C4-2B (cell line): ENCODE measurements around the gene TRMT11.
"Not testable (repeated sequence)": the region's sequence is repeated elsewhere in the genome, so short reads cannot be mapped to it uniquely, and the experiment has no call there.

Source experiments
- H3K27ac ChIP-seq: fragments of 450-650 bp; 2 replicates; pipeline ENCODE4 v1.5.1; 2017
- ZFX ChIP-seq: fragments of 450-650 bp; IDR thresholded peaks from 2 replicates; pipeline ENCODE4 v1.6.1; 2017
- TF ChIP-seq, protein P1 (sequence below): fragments of 450-650 bp; conservative IDR thresholded peaks from 2 replicates; pipeline ENCODE4 v1.5.1; 2017; ENCODE audit warnings: mild to moderate bottlenecking

TRMT11 gene

DNA sequence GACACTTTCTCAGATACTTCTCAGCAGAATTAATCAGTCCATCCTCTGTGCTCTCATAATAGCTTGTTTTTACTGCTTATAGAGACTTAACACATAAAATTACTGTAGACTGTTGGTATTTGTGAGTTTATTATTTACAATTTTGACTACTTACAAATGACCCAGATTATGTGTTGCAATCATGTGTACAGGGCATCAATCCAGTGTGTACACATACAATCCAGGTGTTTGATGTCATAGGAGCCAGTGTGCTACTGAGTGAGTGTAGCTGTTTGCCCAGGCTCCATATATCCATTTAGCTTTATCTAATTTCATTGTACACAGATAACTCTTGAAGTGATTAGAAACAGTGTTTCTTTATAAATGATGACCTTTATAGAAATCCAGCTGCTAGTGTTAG, 31.3 kb downstream of the TRMT11 start:
- no peak overlapping the region for H3K27ac ChIP-seq
- TF ChIP-seq, protein P1, sequence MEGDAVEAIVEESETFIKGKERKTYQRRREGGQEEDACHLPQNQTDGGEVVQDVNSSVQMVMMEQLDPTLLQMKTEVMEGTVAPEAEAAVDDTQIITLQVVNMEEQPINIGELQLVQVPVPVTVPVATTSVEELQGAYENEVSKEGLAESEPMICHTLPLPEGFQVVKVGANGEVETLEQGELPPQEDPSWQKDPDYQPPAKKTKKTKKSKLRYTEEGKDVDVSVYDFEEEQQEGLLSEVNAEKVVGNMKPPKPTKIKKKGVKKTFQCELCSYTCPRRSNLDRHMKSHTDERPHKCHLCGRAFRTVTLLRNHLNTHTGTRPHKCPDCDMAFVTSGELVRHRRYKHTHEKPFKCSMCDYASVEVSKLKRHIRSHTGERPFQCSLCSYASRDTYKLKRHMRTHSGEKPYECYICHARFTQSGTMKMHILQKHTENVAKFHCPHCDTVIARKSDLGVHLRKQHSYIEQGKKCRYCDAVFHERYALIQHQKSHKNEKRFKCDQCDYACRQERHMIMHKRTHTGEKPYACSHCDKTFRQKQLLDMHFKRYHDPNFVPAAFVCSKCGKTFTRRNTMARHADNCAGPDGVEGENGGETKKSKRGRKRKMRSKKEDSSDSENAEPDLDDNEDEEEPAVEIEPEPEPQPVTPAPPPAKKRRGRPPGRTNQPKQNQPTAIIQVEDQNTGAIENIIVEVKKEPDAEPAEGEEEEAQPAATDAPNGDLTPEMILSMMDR, result no peak
- TF ChIP-seq ZFX, result no peak

GRCh38 chr6:126020305-126021050, 34.1 kb downstream of the TRMT11 start:
- no peak for TF ChIP-seq ZFX
- TF ChIP-seq, protein P1, result no peak

GRCh38 chr6:126023474-126023873, 37.1 kb downstream of the TRMT11 start:
- not testable (repeated sequence) for H3K27ac ChIP-seq

More at GRCh38 chr6:126020305-126021050, 34.1 kb downstream of the TRMT11 start:
- H3K27ac ChIP-seq, result no peak overlapping the region

DNA sequence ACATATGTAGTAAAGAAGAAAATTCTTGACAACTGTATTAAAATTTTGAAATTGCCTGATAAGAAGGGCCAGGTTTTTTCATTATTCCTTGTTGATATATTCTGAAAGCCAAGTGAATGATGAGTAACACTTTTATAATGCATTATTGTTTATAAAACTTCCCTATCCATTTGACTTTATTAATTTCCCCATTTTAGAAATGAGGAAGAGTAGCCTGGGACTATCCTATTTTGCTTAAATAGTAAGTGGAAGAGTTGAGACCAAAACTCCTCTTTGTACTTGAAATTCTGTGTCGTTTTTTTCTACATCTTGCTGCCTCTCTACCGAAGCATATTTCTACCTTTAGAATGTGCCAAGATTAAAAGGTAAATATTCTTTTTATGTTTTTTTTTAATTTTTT, 39.7 kb downstream of the TRMT11 start:
- no peak overlapping the region for H3K27ac ChIP-seq
- no peak for TF ChIP-seq ZFX
- TF ChIP-seq, protein P1, result no peak

DNA sequence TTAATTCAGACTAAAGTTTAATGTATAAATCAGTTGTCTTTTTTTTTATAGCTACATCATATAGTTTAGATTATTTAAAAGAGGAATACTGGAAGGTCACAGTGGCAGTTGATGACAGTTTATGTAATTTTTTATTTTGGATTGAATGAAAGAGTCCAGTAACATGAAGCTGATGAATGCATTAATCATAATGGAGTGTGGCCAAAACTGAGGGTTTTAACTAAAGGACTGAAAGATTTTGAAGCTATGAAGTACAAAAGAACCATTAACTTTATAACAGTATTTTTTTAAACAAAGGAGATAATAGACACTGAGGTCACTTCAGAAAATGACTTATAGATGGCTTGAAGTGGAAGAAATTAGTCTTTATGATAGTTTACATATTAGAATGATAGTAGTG, 41.3 kb downstream of the TRMT11 start:
- H3K27ac ChIP-seq, result no peak overlapping the region
- TF ChIP-seq, protein P1, result no peak
- TF ChIP-seq ZFX, result no peak

GRCh38 chr6:126030045-126030444, 43.7 kb downstream of the TRMT11 start:
- no peak for TF ChIP-seq ZFX
- TF ChIP-seq, protein P1, result no peak
- no peak overlapping the region for H3K27ac ChIP-seq

GRCh38 chr6:126033696-126034095, 47.4 kb downstream of the TRMT11 start:
- no peak for TF ChIP-seq ZFX
- TF ChIP-seq, protein P1, result peak; percentile 64

GRCh38 chr6:126034656-126035055, 48.3 kb downstream of the TRMT11 start:
- H3K27ac ChIP-seq, result no peak overlapping the region
- no peak for TF ChIP-seq ZFX
- TF ChIP-seq, protein P1, result no peak

More at GRCh38 chr6:126033696-126034095, 47.4 kb downstream of the TRMT11 start:
- H3K27ac ChIP-seq, result no peak overlapping the region
